SU-DHL-6 (cell line): ENCODE results near the gene NTM.

ENCODE experiments used
- H2AFZ ChIP-seq: fragments of 200-600 bp; sonication (generic); 2 replicates; pipeline ENCODE4 v1.6.1; 2014; ENCODE audit warnings: low read depth, mild to moderate bottlenecking, moderate library complexity, mixed read lengths, antibody characterized with exemption, low read length; ENCODE audit not compliant: severe bottlenecking
- H3F3A ChIP-seq: fragments of 200-600 bp; shearing (Covaris generic); 2 replicates; pipeline ENCODE4 v1.6.0; 2016; ENCODE audit warnings: antibody characterized with exemption, mild to moderate bottlenecking; ENCODE audit not compliant: insufficient read depth
- H3K27ac ChIP-seq: fragments of 200-600 bp; sonication (generic); 2 replicates; pipeline ENCODE4 v1.5.1; 2016; ENCODE audit warnings: low read depth, mild to moderate bottlenecking, low read length, moderate library complexity, mixed read lengths
- H3K27me3 ChIP-seq: fragments of 200-600 bp; sonication (generic), shearing (Covaris generic); 2 replicates; pipeline ENCODE4 v1.6.0; 2014; ENCODE audit warnings: mild to moderate bottlenecking, low read length
- H3K36me3 ChIP-seq: fragments of 200-600 bp; sonication (generic); 2 replicates; pipeline ENCODE4 v1.6.1; 2014; ENCODE audit warnings: mild to moderate bottlenecking, low read length, mixed read lengths
- H3K4me2 ChIP-seq: fragments of 300-600, 200-600 bp; shearing (Covaris generic), sonication (generic); 2 replicates; pipeline ENCODE4 v1.6.0; 2014; ENCODE audit warnings: low read length, low read depth, mild to moderate bottlenecking; ENCODE audit not compliant: poor library complexity, severe bottlenecking
- H3K4me3 ChIP-seq: fragments of 200-600 bp; sonication (generic); 2 replicates; pipeline ENCODE4 v1.5.1; 2014; ENCODE audit warnings: antibody characterized with exemption, low read length, mild to moderate bottlenecking, mixed read lengths; ENCODE audit not compliant: insufficient read depth, poor library complexity, severe bottlenecking
- H3K79me2 ChIP-seq: fragments of 200-600 bp; sonication (generic); 2 replicates; pipeline ENCODE4 v1.6.1; 2014; ENCODE audit warnings: mild to moderate bottlenecking, low read length, moderate library complexity; ENCODE audit not compliant: insufficient read depth
- H3K9ac ChIP-seq: fragments of 200-600 bp; sonication (generic); 2 replicates; pipeline ENCODE4 v1.7.0; 2014; ENCODE audit warnings: mild to moderate bottlenecking, low read length
- H3K9me2 ChIP-seq: fragments of 200-600 bp; sonication (generic); replicated peaks from 2 replicates; pipeline ENCODE4 v1.6.1; 2014; ENCODE audit warnings: low read length; ENCODE audit not compliant: insufficient read depth
- H3K9me3 ChIP-seq: fragments of 200-600 bp; sonication (generic); 2 replicates; pipeline ENCODE4 v1.6.1; 2014; ENCODE audit warnings: low read length, mixed read lengths; ENCODE audit not compliant: insufficient read depth
- H4K20me1 ChIP-seq: fragments of 200-600 bp; sonication (generic); 2 replicates; pipeline ENCODE4 v1.6.1; 2014; ENCODE audit warnings: low read depth, mild to moderate bottlenecking, antibody characterized with exemption, low read length, moderate library complexity, mixed read lengths
- CTCF ChIP-seq: fragments of 200-600 bp; sonication (generic); IDR thresholded peaks from one replicate; pipeline ENCODE4 v1.5.1; 2017; ENCODE audit warnings: antibody characterized with exemption, mild to moderate bottlenecking, low read length, moderate library complexity; ENCODE audit not compliant: insufficient read depth, poor library complexity, severe bottlenecking
- EZH2phosphoT487 ChIP-seq: fragments of 200-600 bp; sonication (generic), shearing (Covaris generic); conservative IDR thresholded peaks from 2 replicates; pipeline ENCODE4 v1.6.1; 2018; ENCODE audit warnings: mild to moderate bottlenecking, antibody characterized with exemption, low read length, moderate library complexity, mixed read lengths

Gene NTM

DNA sequence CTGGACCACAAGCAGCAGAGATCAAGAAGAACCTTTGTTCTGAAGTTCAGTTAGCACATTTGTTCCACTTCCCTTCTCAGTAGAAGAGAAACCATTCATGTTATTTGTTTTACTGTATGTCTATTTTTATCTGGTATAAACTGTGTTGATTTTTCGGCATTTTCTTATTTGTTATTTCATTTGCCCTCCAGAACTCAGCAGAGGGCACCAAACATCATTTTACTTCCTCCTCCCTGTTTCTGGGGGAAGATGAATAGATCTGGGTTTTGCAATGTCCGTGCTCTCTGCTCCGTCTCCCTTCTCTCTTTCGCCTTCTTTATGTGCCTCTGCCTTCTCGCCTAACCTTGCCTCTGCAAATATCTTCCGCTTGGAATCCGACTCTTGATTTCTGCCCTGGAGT is 366.9 kb downstream of the NTM start:
- H3K9me3 ChIP-seq = no peaks in the 10 kb centered on the region
- no peak overlapping the region for H3K9ac ChIP-seq
- no peaks in the 10 kb centered on the region for H3K79me2 ChIP-seq
- TF ChIP-seq EZH2phosphoT487 (no peak), CTCF (no peak)
- H4K20me1 ChIP-seq = no peaks in the 10 kb centered on the region
- no peak overlapping the region for H3K4me3 ChIP-seq
- H3K36me3 ChIP-seq = no peaks in the 10 kb centered on the region
- no peaks in the 10 kb centered on the region for H3K27me3 ChIP-seq
- no peak overlapping the region for H3K27ac ChIP-seq
- H3K4me2 ChIP-seq = no peak overlapping the region
- no peak overlapping the region for H2AFZ ChIP-seq
- no peaks in the 10 kb centered on the region for H3K9me2 ChIP-seq
- H3F3A ChIP-seq = no peaks in the 10 kb centered on the region

DNA sequence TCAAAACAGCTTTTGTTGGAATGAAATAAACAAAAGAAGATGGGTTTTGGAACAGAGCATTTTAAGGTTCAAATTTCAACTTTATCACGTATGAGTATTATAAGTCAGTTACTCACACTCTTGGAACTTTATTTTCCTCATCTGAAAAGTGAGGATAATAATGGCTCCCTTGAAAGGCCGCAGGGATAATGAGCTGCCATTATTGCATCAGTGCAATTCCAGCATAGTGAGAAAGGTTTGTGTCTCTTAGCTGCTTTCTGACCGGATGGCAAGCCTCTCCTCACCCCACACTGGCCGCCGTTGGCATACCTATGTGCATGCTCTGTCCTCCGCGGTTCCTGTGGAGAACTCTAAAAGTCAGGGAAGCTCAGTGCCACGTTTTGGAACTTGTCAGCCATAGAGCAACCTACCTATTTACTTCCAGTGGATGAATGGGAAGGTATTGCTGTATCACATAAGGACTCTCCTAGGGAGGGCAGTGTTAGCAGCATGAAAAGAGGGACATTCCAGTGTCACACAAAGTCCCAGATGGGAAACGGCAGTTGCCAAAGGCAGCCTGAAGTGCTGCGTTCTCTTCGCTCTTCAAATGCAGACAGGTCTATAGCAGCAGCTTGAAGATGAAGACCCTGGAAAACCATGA is 368.9 kb downstream of the NTM start:
- Histone ChIP-seq H3K9me3 (no peaks in the 10 kb centered on the region), H3K9me2 (no peaks in the 10 kb centered on the region), H3K9ac (no peak overlapping the region), H3K27me3 (no peaks in the 10 kb centered on the region), H3K4me3 (no peak overlapping the region), H3K79me2 (no peaks in the 10 kb centered on the region), H3K36me3 (no peaks in the 10 kb centered on the region), H3K4me2 (no peak overlapping the region), H2AFZ (no peak overlapping the region), H3F3A (no peaks in the 10 kb centered on the region), H3K27ac (no peak overlapping the region), H4K20me1 (no peaks in the 10 kb centered on the region)
- TF ChIP-seq CTCF (no peak), EZH2phosphoT487 (no peak)

DNA sequence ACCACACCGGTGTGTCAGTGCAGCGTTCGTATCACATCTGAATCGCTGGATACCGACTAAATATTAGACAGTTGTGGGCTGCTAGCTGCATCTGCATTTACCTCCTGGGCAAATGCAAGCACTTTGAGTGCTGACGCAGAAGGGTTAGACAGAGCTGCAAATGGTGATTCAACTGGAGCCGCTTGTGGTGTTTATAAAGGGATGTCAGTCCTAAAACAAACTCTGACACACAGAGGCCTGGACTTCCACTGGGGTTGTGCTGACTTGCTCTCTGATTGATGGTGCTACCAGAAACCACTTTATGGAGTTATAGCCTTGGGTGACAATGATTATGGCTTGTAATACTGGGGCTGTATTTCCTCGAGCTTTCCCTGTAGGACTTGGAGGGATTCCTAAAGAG is 374.4 kb downstream of the NTM start:
- no peak overlapping the region for H3K4me2 ChIP-seq
- no peak overlapping the region for H3K9ac ChIP-seq
- no peaks in the 10 kb centered on the region for H3K9me3 ChIP-seq
- no peak overlapping the region for H3K27ac ChIP-seq
- H2AFZ ChIP-seq = no peak overlapping the region
- H3K36me3 ChIP-seq = no peaks in the 10 kb centered on the region
- no peaks in the 10 kb centered on the region for H3F3A ChIP-seq
- no peak for TF ChIP-seq CTCF
- TF ChIP-seq EZH2phosphoT487 = no peak
- H3K4me3 ChIP-seq = no peak overlapping the region
- H3K79me2 ChIP-seq = no peaks in the 10 kb centered on the region
- H4K20me1 ChIP-seq = no peaks in the 10 kb centered on the region
- H3K9me2 ChIP-seq = no peaks in the 10 kb centered on the region
- no peaks in the 10 kb centered on the region for H3K27me3 ChIP-seq

GRCh38 chr11:131745405-131745804 is 375.0 kb downstream of the NTM start:
- Histone ChIP-seq H3K4me2 (no peak overlapping the region), H3K9me3 (no peaks in the 10 kb centered on the region)

More at GRCh38 chr11:131745405-131745804, 375.0 kb downstream of the NTM start:
- no peak overlapping the region for H3K27ac ChIP-seq
- no peak overlapping the region for H3K4me3 ChIP-seq
- no peak for TF ChIP-seq CTCF
- no peak for TF ChIP-seq EZH2phosphoT487
- no peaks in the 10 kb centered on the region for H3K79me2 ChIP-seq
- H3F3A ChIP-seq = no peaks in the 10 kb centered on the region
- H3K9ac ChIP-seq = no peak overlapping the region
- H2AFZ ChIP-seq = no peak overlapping the region
- no peaks in the 10 kb centered on the region for H3K9me2 ChIP-seq
- H3K27me3 ChIP-seq = no peaks in the 10 kb centered on the region
- no peaks in the 10 kb centered on the region for H3K36me3 ChIP-seq
- no peaks in the 10 kb centered on the region for H4K20me1 ChIP-seq
